Fibroblast of lung (primary cell): Measurements from ENCODE around the gene CCDC92. TPM values are rescaled to one million over a fixed set of nuclear protein-coding genes. Genes with fewer than 3 reads are reported as not detected.

Experiments used
- DNase-seq, 2 donors: peaks; one replicate each; pipeline versions ENCODE4 v3.0.0 to v3.0.0-alpha.2; 2010; ENCODE audit warnings: low read depth in 2 of 2
- H2AFZ ChIP-seq: 2 replicates; pipeline ENCODE4 v1.5.1; 2012; ENCODE audit warnings: low read length, control low read depth, inconsistent platforms
- H3K27ac ChIP-seq: 2 replicates; pipeline ENCODE4 v1.5.1; 2011; ENCODE audit warnings: low read length, control low read depth; ENCODE audit not compliant: insufficient read depth
- H3K27me3 ChIP-seq: 2 replicates; pipeline ENCODE4 v1.5.1; 2011; ENCODE audit warnings: mild to moderate bottlenecking, low read length; ENCODE audit not compliant: control insufficient read depth, insufficient read depth
- H3K36me3 ChIP-seq: 2 replicates; pipeline ENCODE4 v1.5.1; 2011; ENCODE audit warnings: low read length; ENCODE audit not compliant: control insufficient read depth, insufficient read depth
- H3K4me1 ChIP-seq: 2 replicates; pipeline ENCODE4 v1.5.1; 2011; ENCODE audit warnings: low read length; ENCODE audit not compliant: control insufficient read depth, insufficient read depth; ENCODE audit errors: extremely low read depth
- H3K4me2 ChIP-seq: 2 replicates; pipeline ENCODE4 v1.5.1; 2011; ENCODE audit warnings: low read length, control low read depth; ENCODE audit not compliant: insufficient read depth; ENCODE audit errors: extremely low read depth
- H3K4me3 ChIP-seq, 4 experiments: fragments of 200-600 bp in 1 of 4; sonication (generic) in 1 of 4; replicated peaks in 1 of 4; 2 replicates each; pipeline ENCODE4 v1.5.1; 2011 to 2016; ENCODE audit warnings: low read length in 4 of 4, low read depth in 3 of 4, mild to moderate bottlenecking in 3 of 4, control low read depth in 2 of 4, inconsistent platforms in 1 of 4, mixed read lengths in 1 of 4; ENCODE audit not compliant: insufficient read depth in 1 of 4; ENCODE audit errors: control extremely low read depth in 1 of 4
- H3K79me2 ChIP-seq: 2 replicates; pipeline ENCODE4 v1.5.1; 2012; ENCODE audit warnings: mild to moderate bottlenecking, low read length, inconsistent platforms; ENCODE audit not compliant: control insufficient read depth, insufficient read depth
- H3K9ac ChIP-seq: 2 replicates; pipeline ENCODE4 v1.5.1; 2011; ENCODE audit warnings: mild to moderate bottlenecking, low read length, control low read depth; ENCODE audit not compliant: insufficient read depth
- H3K9me3 ChIP-seq: 2 replicates; pipeline ENCODE4 v1.5.1; 2012; ENCODE audit warnings: low read depth, low read length; ENCODE audit not compliant: control insufficient read depth, insufficient read depth
- H4K20me1 ChIP-seq: 2 replicates; pipeline ENCODE4 v1.5.1; 2011; ENCODE audit warnings: low read length; ENCODE audit not compliant: control insufficient read depth, insufficient read depth; ENCODE audit errors: extremely low read depth
- CTCF ChIP-seq, 2 donors: IDR thresholded peaks in 1 of 2; conservative IDR thresholded peaks in 1 of 2; 1 replicate in 1 of 2; 2 replicates in 1 of 2; pipeline ENCODE4 v1.5.1; 2011 to 2012; ENCODE audit warnings: low read length in 2 of 2, control low read depth in 1 of 2, inconsistent platforms in 1 of 2, low read depth in 1 of 2, mild to moderate bottlenecking in 1 of 2
- EZH2 ChIP-seq: IDR thresholded peaks from 2 replicates; pipeline ENCODE4 v1.5.1; 2012; ENCODE audit warnings: low read length, control low read depth, mild to moderate bottlenecking; ENCODE audit errors: missing control alignments
- polyA plus RNA-seq, 2 donors: library from polyadenylated mRNA; depleted of rRNA in 1 of 2; stranded (reverse) in 1 of 2; unstranded in 1 of 2; fragments of >200 nt; gene quantifications; 2 replicates each; pipeline ENCODE4 v1.2.1, GENCODE V29; 2011 to 2012; ENCODE audit warnings: missing spikeins in 1 of 2
- total RNA-seq: library from RNA; depleted of rRNA; stranded (reverse); fragments of >200 nt; gene quantifications from 2 replicates; pipeline ENCODE4 v1.2.1, GENCODE V29; 2014

Gene CCDC92
- total and polyA plus RNA-seq, 2 donors (not counting 1 experiment from before 2014, with no cell fraction given): 13.2 to 42.3 TPM

GRCh38 chr12:123923038-123923437 lies 49.6 kb downstream of the CCDC92 start:
- DNase-seq: no peak
- Histone ChIP-seq H3K27me3 (no peaks in the 10 kb centered on the region), H3K36me3 (no peaks in the 10 kb centered on the region), H4K20me1 (no peaks in the 10 kb centered on the region), H3K27ac (no peak overlapping the region), H3K4me3 (no peak overlapping the region), H3K4me2 (no peak overlapping the region), H3K9ac (no peak overlapping the region), H3K4me1 (no peaks in the 10 kb centered on the region), H3K79me2 (no peaks in the 10 kb centered on the region), H2AFZ (no peak overlapping the region), H3K9me3 (no peaks in the 10 kb centered on the region)
- no peak for TF ChIP-seq EZH2
- no peak for TF ChIP-seq CTCF (conservative IDR thresholded peaks at IDR 0.05 in 1 of 2, IDR thresholded peaks at IDR 0.05 in 1 of 2; ENCODE audit: low read depth in 1 of 2, low read length in 2 of 2)

- no peaks in the 10 kb centered on the region for H3K4me1 ChIP-seq
- H3K4me3 ChIP-seq: no peak overlapping the region
- H3K36me3 ChIP-seq: no peaks in the 10 kb centered on the region
- TF ChIP-seq EZH2: no peak
- no peak for TF ChIP-seq CTCF (conservative IDR thresholded peaks at IDR 0.05 in 1 of 2, IDR thresholded peaks at IDR 0.05 in 1 of 2; ENCODE audit: low read depth in 1 of 2, low read length in 2 of 2)
- no peak overlapping the region for H2AFZ ChIP-seq
- H3K27ac ChIP-seq: no peak overlapping the region
- H3K4me2 ChIP-seq: no peak overlapping the region
- H3K9ac ChIP-seq: no peak overlapping the region
- no peaks in the 10 kb centered on the region for H4K20me1 ChIP-seq
- H3K27me3 ChIP-seq: no peaks in the 10 kb centered on the region
- no peaks in the 10 kb centered on the region for H3K9me3 ChIP-seq
- no peak for DNase-seq
- H3K79me2 ChIP-seq: no peaks in the 10 kb centered on the region
These were observed 52.7 kb downstream of the CCDC92 start for GRCh38 chr12:123919980-123920360.

GRCh38 chr12:123917337-123917850 lies 55.2 kb downstream of the CCDC92 start:
- Histone ChIP-seq H3K36me3 (no peaks in the 10 kb centered on the region), H3K79me2 (no peaks in the 10 kb centered on the region), H3K27me3 (no peaks in the 10 kb centered on the region), H4K20me1 (no peaks in the 10 kb centered on the region), H3K9me3 (no peaks in the 10 kb centered on the region), H2AFZ (no peak overlapping the region), H3K9ac (no peak overlapping the region), H3K27ac (no peak overlapping the region), H3K4me1 (no peaks in the 10 kb centered on the region), H3K4me2 (no peak overlapping the region), H3K4me3 (no peak overlapping the region)
- DNase-seq: no peak
- TF ChIP-seq EZH2 (no peak), CTCF (conservative IDR thresholded peaks at IDR 0.05 in 1 of 2, IDR thresholded peaks at IDR 0.05 in 1 of 2; ENCODE audit: low read depth in 1 of 2, low read length in 2 of 2) (no peak)
